DOHH2 (cell line): ENCODE data around the gene ADAMTSL1.

ENCODE experiments used
- H3F3A ChIP-seq: fragments of 200-600 bp; sonication (generic), shearing (Covaris generic); 2 replicates; pipeline ENCODE4 v1.6.0; 2016; ENCODE audit warnings: antibody characterized with exemption, mild to moderate bottlenecking; ENCODE audit not compliant: control insufficient read depth, insufficient read depth
- H3K27ac ChIP-seq: fragments of 200-600 bp; sonication (generic); 2 replicates; pipeline ENCODE4 v1.5.1; 2014; ENCODE audit warnings: low read depth, mild to moderate bottlenecking, low read length, moderate library complexity
- H3K27me3 ChIP-seq: fragments of 200-600 bp; sonication (generic); 2 replicates; pipeline ENCODE4 v1.6.1; 2014; ENCODE audit warnings: mild to moderate bottlenecking, low read length, mixed read lengths; ENCODE audit not compliant: control insufficient read depth
- H3K36me3 ChIP-seq: fragments of 200-600 bp; sonication (generic); 2 replicates; pipeline ENCODE4 v1.6.1; 2014; ENCODE audit warnings: mild to moderate bottlenecking, low read length, moderate library complexity, mixed read lengths; ENCODE audit not compliant: control insufficient read depth
- H3K4me1 ChIP-seq: fragments of 200-600 bp; sonication (generic); 2 replicates; pipeline ENCODE4 v1.6.1; 2014; ENCODE audit warnings: mild to moderate bottlenecking, low read length, mixed read lengths; ENCODE audit not compliant: control insufficient read depth
- H3K4me2 ChIP-seq: fragments of 200-600 bp; sonication (generic); 2 replicates; pipeline ENCODE4 v1.6.0; 2014; ENCODE audit warnings: mild to moderate bottlenecking, low read length, moderate library complexity
- H3K4me3 ChIP-seq: fragments of 200-600 bp; sonication (generic); 2 replicates; pipeline ENCODE4 v1.5.1; 2014; ENCODE audit warnings: mild to moderate bottlenecking, low read length, mixed read lengths
- H3K79me2 ChIP-seq: fragments of 200-600 bp; sonication (generic); 2 replicates; pipeline ENCODE4 v1.6.1; 2014; ENCODE audit warnings: mild to moderate bottlenecking, low read length, mixed read lengths; ENCODE audit not compliant: control insufficient read depth
- H3K9me2 ChIP-seq: fragments of 200-600 bp; sonication (generic); replicated peaks from 2 replicates; pipeline ENCODE4 v1.6.1; 2014; ENCODE audit warnings: mild to moderate bottlenecking, low read length, mixed read lengths; ENCODE audit not compliant: control insufficient read depth
- H3K9me3 ChIP-seq: fragments of 200-600 bp; sonication (generic); 2 replicates; pipeline ENCODE4 v1.6.1; 2014; ENCODE audit warnings: antibody characterized with exemption, low read length, mixed read lengths; ENCODE audit not compliant: control insufficient read depth, insufficient read depth
- H4K20me1 ChIP-seq: fragments of 200-600 bp; sonication (generic); 2 replicates; pipeline ENCODE4 v1.6.0; 2014; ENCODE audit warnings: low read depth, mild to moderate bottlenecking, antibody characterized with exemption, low read length, moderate library complexity; ENCODE audit not compliant: control insufficient read depth, insufficient read depth
- EZH2phosphoT487 ChIP-seq: fragments of 200-600 bp; sonication (generic); IDR thresholded peaks from 2 replicates; pipeline ENCODE4 v1.6.1; 2017; ENCODE audit warnings: borderline replicate concordance, mild to moderate bottlenecking, antibody characterized with exemption, low read length, moderate library complexity, mixed read lengths
- TF ChIP-seq, protein P1 (sequence below): fragments of 200-600 bp; sonication (generic); IDR thresholded peaks from one replicate; pipeline ENCODE4 v1.5.1; 2014; ENCODE audit warnings: antibody characterized with exemption, mild to moderate bottlenecking, low read depth, low read length; ENCODE audit not compliant: poor library complexity, severe bottlenecking

Gene ADAMTSL1

DNA sequence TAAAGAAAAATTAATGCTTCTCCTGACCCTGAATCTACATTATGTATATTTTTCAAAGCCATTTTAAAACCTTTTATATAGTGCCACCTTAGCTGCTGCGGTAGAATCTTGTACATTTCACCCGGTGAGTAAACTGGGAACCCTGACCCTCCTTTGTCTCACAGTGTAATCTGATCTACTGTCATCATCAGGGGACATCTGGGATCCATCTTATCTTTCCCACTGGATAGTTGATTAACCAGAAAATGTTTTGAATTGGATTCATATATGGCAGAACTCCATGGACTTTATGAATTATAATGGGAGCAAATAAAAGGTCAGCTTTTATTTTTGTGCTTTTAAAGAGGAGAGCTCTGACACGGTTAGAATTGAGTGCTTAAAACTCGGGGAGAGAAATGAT is 95.0 kb downstream of the ADAMTSL1 start:
- Histone ChIP-seq H3K4me2 (no peak overlapping the region), H3K79me2 (no peaks in the 10 kb centered on the region), H3K4me3 (no peak overlapping the region), H3F3A (no peaks in the 10 kb centered on the region), H3K9me2 (no peaks in the 10 kb centered on the region), H3K36me3 (no peaks in the 10 kb centered on the region), H3K27me3 (no peaks in the 10 kb centered on the region), H3K27ac (no peak overlapping the region), H4K20me1 (no peaks in the 10 kb centered on the region), H3K4me1 (no peaks in the 10 kb centered on the region), H3K9me3 (no peaks in the 10 kb centered on the region)
- TF ChIP-seq, protein P1, sequence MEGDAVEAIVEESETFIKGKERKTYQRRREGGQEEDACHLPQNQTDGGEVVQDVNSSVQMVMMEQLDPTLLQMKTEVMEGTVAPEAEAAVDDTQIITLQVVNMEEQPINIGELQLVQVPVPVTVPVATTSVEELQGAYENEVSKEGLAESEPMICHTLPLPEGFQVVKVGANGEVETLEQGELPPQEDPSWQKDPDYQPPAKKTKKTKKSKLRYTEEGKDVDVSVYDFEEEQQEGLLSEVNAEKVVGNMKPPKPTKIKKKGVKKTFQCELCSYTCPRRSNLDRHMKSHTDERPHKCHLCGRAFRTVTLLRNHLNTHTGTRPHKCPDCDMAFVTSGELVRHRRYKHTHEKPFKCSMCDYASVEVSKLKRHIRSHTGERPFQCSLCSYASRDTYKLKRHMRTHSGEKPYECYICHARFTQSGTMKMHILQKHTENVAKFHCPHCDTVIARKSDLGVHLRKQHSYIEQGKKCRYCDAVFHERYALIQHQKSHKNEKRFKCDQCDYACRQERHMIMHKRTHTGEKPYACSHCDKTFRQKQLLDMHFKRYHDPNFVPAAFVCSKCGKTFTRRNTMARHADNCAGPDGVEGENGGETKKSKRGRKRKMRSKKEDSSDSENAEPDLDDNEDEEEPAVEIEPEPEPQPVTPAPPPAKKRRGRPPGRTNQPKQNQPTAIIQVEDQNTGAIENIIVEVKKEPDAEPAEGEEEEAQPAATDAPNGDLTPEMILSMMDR: no peak
- no peak for TF ChIP-seq EZH2phosphoT487

DNA sequence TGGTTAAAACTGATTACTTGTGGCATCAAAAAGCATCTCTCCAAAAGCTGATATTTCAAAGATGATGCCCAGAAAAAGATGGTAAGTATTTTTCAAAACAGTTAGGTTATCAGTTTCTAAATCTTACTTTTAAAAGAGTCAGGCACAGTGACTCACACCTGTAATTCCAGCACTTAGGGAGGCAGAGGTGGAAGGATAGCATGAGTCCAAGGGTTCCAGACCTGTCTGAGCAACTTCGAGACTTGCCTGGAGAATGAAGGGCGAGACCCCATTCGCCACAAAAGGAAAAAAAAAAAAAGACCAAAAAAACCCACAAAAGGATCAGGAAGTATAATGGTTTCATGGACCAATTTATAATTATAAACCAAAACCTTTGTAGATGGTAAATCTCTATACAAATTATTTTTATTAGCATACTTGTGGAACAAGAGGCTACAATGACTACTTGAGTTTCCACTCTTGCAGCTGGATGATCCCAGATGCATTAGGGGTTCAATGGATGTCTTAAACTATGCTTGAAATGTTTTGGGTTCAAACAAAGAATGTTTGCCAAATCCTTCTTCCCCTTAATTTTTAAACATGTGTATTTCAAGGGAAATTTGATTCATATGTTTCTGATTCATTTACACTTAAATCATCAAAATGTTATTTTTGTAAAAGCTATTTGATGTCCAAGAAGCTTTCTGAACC is 96.1 kb downstream of the ADAMTSL1 start:
- no peaks in the 10 kb centered on the region for H3K27me3 ChIP-seq
- no peak overlapping the region for H3K27ac ChIP-seq

GRCh38 chr9:18573021-18573556 is 99.1 kb downstream of the ADAMTSL1 start:
- no peak overlapping the region for H3K4me3 ChIP-seq
- H3K27ac ChIP-seq: no peak overlapping the region
- H3K4me2 ChIP-seq: no peak overlapping the region
- no peaks in the 10 kb centered on the region for H3K36me3 ChIP-seq
- no peaks in the 10 kb centered on the region for H3K4me1 ChIP-seq
- no peaks in the 10 kb centered on the region for H3K79me2 ChIP-seq
- no peaks in the 10 kb centered on the region for H3K9me3 ChIP-seq
- TF ChIP-seq, protein P1: no peak
- no peak for TF ChIP-seq EZH2phosphoT487
- H3K9me2 ChIP-seq: no peaks in the 10 kb centered on the region
- no peaks in the 10 kb centered on the region for H3K27me3 ChIP-seq
- H3F3A ChIP-seq: no peaks in the 10 kb centered on the region
- no peaks in the 10 kb centered on the region for H4K20me1 ChIP-seq

More for the DNA sequence above, 96.1 kb downstream of the ADAMTSL1 start:
- Histone ChIP-seq H3K4me2 (no peak overlapping the region), H3K4me1 (no peaks in the 10 kb centered on the region), H4K20me1 (no peaks in the 10 kb centered on the region), H3K36me3 (no peaks in the 10 kb centered on the region), H3K9me2 (no peaks in the 10 kb centered on the region), H3F3A (no peaks in the 10 kb centered on the region), H3K79me2 (no peaks in the 10 kb centered on the region), H3K4me3 (no peak overlapping the region), H3K9me3 (no peaks in the 10 kb centered on the region)
- TF ChIP-seq, protein P1: no peak
- TF ChIP-seq EZH2phosphoT487: no peak
